Ovary (tissue), 3 donors: ENCODE results near the gene NMT1.

Experiments
- EP300 ChIP-seq: sonication (generic); formaldehyde crosslinking; IDR thresholded peaks from one replicate; pipeline ENCODE4 v1.6.1; 2017; ENCODE audit warnings: antibody characterized with exemption
- POLR2A ChIP-seq: fragments of 450-650 bp; IDR thresholded peaks from one replicate; pipeline ENCODE4 v1.6.1; 2017; ENCODE audit warnings: antibody characterized with exemption, mild to moderate bottlenecking, moderate library complexity
- TF ChIP-seq, protein P1 (sequence below), 3 donors: fragments of 450-650 bp in 2 of 3; fragments of 200-600 bp in 1 of 3; IDR thresholded peaks; one replicate each; pipeline versions ENCODE4 v1.5.1 to v1.8.0; 2016 to 2022; ENCODE audit warnings: antibody characterized with exemption in 3 of 3, mild to moderate bottlenecking in 1 of 3
- donor health status: DM: no; HTN: no; CAD: no.

DNA sequence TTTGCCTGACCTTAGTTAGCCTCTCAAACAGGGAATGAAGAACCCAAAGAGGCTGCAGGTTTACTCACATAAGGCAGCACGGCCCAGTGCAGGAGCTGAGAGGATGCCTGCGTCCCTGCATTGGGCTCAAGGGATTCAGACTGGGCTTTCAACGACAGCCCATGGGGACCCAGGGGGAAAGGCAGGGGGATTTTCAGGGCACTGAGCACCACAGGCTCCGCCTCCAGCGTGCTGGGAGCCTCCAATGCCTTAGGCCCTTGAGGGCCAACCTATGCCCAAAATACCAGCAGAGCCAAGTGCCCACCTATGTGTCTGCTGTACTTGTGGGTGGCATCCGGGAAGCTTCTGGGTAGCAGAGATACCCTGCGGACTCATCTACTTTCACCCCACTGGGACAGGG, 32.0 kb upstream of the NMT1 start:
- TF ChIP-seq, protein P1, sequence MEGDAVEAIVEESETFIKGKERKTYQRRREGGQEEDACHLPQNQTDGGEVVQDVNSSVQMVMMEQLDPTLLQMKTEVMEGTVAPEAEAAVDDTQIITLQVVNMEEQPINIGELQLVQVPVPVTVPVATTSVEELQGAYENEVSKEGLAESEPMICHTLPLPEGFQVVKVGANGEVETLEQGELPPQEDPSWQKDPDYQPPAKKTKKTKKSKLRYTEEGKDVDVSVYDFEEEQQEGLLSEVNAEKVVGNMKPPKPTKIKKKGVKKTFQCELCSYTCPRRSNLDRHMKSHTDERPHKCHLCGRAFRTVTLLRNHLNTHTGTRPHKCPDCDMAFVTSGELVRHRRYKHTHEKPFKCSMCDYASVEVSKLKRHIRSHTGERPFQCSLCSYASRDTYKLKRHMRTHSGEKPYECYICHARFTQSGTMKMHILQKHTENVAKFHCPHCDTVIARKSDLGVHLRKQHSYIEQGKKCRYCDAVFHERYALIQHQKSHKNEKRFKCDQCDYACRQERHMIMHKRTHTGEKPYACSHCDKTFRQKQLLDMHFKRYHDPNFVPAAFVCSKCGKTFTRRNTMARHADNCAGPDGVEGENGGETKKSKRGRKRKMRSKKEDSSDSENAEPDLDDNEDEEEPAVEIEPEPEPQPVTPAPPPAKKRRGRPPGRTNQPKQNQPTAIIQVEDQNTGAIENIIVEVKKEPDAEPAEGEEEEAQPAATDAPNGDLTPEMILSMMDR (IDR thresholded peaks at IDR 0.05), result no peak
- TF ChIP-seq POLR2A, result no peak
- no peak for TF ChIP-seq EP300
